ENCODE results near the gene GCN1. TPM values are rescaled to one million over a fixed set of nuclear protein-coding genes. Genes with fewer than 3 reads are reported as not detected.
A peak's percentile ranks its signal among the peaks of the same experiment; 100 is the strongest.

The GCN1 gene
- total RNA-seq, 1 donor from 2014 or later, result 62.6 TPM

DNA sequence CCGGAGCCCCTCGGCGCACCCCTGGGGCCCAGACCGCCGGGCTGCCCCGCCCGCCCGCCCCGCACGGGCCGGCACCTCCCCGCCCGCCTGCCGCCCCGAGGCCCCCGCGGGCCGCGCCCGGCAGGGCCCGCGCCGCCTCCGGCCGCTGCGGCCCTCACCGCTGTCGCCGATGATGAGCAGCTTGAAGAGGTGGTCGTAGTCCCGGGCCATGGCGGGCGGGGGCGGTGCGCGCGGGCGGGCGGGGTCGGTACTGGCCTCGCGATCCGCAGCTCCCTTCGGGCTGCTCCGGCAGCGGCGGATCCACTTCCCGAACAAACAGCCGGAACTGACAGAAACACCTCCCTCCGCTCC, 78.1 kb downstream of the GCN1 start, which contains the start of gene RAB35:
Gene RAB35, minus strand, starts transcription at position 313 of the 351 bp plus-strand sequence. Its CDS starts 103 bp downstream, at position 210.
- no peaks in the 10 kb centered on the region for H3K9me3 ChIP-seq
- TF ChIP-seq, protein P1, sequence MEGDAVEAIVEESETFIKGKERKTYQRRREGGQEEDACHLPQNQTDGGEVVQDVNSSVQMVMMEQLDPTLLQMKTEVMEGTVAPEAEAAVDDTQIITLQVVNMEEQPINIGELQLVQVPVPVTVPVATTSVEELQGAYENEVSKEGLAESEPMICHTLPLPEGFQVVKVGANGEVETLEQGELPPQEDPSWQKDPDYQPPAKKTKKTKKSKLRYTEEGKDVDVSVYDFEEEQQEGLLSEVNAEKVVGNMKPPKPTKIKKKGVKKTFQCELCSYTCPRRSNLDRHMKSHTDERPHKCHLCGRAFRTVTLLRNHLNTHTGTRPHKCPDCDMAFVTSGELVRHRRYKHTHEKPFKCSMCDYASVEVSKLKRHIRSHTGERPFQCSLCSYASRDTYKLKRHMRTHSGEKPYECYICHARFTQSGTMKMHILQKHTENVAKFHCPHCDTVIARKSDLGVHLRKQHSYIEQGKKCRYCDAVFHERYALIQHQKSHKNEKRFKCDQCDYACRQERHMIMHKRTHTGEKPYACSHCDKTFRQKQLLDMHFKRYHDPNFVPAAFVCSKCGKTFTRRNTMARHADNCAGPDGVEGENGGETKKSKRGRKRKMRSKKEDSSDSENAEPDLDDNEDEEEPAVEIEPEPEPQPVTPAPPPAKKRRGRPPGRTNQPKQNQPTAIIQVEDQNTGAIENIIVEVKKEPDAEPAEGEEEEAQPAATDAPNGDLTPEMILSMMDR (IDR thresholded peaks at IDR 0.05), result no peak
- TF ChIP-seq POLR2AphosphoS5 (IDR thresholded peaks at IDR 0.05; ENCODE audit: insufficient read depth in 1 of 2, low read depth in 1 of 2), result no peak
- no peak for TF ChIP-seq POLR2A (IDR thresholded peaks at IDR 0.05)
- H3K4me3 ChIP-seq, result peak within 1 kb of the TSS; percentile 64 to 69
- H3K27ac ChIP-seq, result peak within 1 kb of the TSS; percentile 92
- no peak for DNase-seq (ENCODE audit: extremely low spot score in 2 of 2)
- H3K4me1 ChIP-seq, result peaks cover 57% of the 10 kb centered on the region
- no peaks in the 10 kb centered on the region for H3K27me3 ChIP-seq
- H3K36me3 ChIP-seq, result no peaks in the 10 kb centered on the region
- intact Hi-C loops (cut with DNase I), result no loop called here

DNA sequence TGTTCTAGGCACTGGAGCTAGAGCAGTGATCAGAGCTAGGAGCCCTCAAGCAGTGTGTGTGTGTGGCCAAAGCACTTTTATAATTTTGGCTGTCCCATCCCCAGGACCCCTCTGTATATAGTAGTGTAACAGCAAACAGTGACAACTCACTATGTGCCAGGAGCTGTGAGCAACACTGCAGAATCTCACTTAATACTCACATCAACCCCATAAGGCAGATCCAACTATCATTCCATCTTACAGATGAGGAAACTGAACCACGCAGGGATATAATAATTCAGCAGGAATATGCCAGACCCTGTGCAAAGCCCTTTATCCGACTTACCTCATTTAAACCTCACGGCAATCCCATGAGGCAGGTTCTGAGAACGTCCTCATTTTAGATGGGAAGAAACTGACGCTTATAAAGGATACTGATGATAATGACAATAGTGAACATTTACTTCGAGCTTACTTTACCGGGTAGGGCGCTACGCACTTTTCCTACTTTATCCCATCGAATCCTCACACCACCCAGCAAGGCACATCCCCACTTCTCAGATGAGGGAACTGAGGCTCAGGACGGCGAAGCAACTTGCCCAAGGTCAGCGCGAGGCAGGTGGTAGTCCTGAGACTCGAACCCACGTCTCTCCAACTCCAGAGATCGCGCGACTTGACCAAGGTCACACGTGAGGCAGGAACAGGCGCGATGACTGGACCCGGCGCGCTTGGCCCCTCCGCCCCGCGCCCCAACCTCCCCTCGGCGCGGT, 78.6 kb downstream of the GCN1 start:
- TF ChIP-seq POLR2AphosphoS5 (IDR thresholded peaks at IDR 0.05; ENCODE audit: insufficient read depth in 1 of 2, low read depth in 1 of 2) (no peak), POLR2A (IDR thresholded peaks at IDR 0.05) (no peak)
- TF ChIP-seq, protein P1 (IDR thresholded peaks at IDR 0.05), result no peak
- intact Hi-C loops (cut with DNase I), result no loop called here
- H3K27me3 ChIP-seq, result no peaks in the 10 kb centered on the region
- no peaks in the 10 kb centered on the region for H3K36me3 ChIP-seq
- DNase-seq (ENCODE audit: extremely low spot score in 2 of 2), result no peak
- H3K4me1 ChIP-seq, result peaks cover 62% of the 10 kb centered on the region
- H3K27ac ChIP-seq, result peak overlapping the region; percentile 92
- H3K4me3 ChIP-seq, result peak overlapping the region; percentile 64 to 69
- H3K9me3 ChIP-seq, result no peaks in the 10 kb centered on the region

DNA sequence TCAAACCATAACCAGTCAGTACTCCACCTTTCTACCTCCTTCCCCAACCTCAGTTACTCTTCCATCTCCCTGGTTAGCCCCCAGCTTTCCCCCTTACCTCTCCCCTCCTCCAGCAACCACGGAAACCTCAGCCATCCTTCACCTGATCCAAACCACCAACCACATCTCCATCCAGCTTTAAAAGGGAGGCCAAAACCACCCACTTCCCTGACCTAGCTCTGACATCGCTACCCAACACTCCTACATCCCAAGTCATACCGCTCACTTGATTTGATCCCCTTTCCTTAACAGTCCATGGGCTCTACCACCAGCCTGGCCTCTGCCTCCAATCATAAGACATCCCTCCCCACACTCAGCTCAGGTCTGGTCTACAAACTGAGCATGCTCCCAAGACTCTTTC, 79.4 kb downstream of the GCN1 start:
- H3K9me3 ChIP-seq, result no peaks in the 10 kb centered on the region
- TF ChIP-seq POLR2A (IDR thresholded peaks at IDR 0.05), result no peak
- TF ChIP-seq, protein P1 (IDR thresholded peaks at IDR 0.05), result no peak
- TF ChIP-seq POLR2AphosphoS5 (IDR thresholded peaks at IDR 0.05; ENCODE audit: insufficient read depth in 1 of 2, low read depth in 1 of 2), result no peak
- no peak for DNase-seq (ENCODE audit: extremely low spot score in 2 of 2)
- peak overlapping the region; percentile 64 to 69 for H3K4me3 ChIP-seq
- H3K27me3 ChIP-seq, result no peaks in the 10 kb centered on the region
- H3K27ac ChIP-seq, result no peak overlapping the region
- intact Hi-C loops (cut with DNase I), result no loop called here
- H3K4me1 ChIP-seq, result peaks cover 70% of the 10 kb centered on the region
- no peaks in the 10 kb centered on the region for H3K36me3 ChIP-seq

DNA sequence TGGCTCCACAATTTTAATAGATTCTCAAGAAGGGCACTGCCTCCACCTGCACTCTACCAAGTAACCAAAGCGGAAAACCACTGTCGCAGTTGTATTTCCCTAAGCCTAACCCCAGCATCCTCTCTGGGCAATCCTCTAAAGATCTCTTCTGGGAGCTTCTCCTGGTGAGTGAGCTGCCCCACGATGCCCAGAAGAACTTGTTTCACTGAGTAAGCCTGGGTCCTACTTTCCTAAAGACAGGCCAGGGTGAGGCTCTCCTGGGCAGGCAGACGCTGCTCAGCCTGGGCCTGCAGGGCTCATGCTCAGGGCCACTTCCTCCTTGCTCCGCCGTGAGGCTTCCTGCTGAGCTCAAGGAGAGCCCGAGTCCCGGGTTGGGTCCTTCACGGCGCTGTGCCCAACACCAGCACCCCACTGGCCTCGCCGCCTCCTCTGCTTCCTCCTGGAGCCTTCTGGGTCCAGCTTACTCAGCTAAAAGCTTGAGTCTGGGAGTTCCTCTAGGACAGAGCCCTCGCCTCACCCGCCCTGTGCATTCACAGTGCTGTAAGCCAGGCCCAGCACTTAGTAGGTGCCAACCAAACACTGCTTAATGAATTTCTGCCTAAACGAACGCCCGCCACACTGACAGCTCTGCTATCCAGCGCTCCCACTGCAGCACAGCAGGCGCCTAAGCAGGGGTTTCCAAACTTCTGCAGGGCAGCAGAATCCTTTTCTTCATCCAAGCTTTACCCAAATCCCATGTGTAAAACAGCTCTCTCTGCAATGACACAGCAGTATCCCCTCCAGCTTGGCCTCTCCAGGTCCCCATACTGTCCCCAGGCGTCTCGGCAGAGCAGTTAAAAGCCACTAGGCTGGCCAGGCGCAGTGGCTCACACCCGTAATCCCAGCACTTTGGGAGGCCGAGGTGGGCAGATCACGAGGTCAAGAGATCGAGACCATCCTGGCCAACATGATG, 83.7 kb downstream of the GCN1 start:
- Histone ChIP-seq H3K4me3 (no peak overlapping the region), H3K36me3 (no peaks in the 10 kb centered on the region), H3K9me3 (no peaks in the 10 kb centered on the region), H3K4me1 (peaks cover 48% of the 10 kb centered on the region), H3K27ac (no peak overlapping the region), H3K27me3 (no peaks in the 10 kb centered on the region)
- TF ChIP-seq, protein P1 (IDR thresholded peaks at IDR 0.05), result no peak
- TF ChIP-seq POLR2AphosphoS5 (IDR thresholded peaks at IDR 0.05; ENCODE audit: insufficient read depth in 1 of 2, low read depth in 1 of 2) (peak in 1 of 2 donors; percentile 38), POLR2A (IDR thresholded peaks at IDR 0.05) (no peak)
- DNase-seq (ENCODE audit: extremely low spot score in 2 of 2), result no peak
- intact Hi-C loops (cut with DNase I), result no loop called here
